ENCODE results near the gene ARHGAP21.
"Not testable (repeated sequence)": the region's sequence is repeated elsewhere in the genome, so short reads cannot be mapped to it uniquely, and the experiment has no call there.

- TF ChIP-seq CTCF (conservative IDR thresholded peaks at IDR 0.05 in 1 of 2, IDR thresholded peaks at IDR 0.05 in 1 of 2; ENCODE audit: extremely low read depth in 1 of 2, insufficient read depth in 1 of 2, low read depth in 1 of 2, low read length in 2 of 2); EZH2 (IDR thresholded peaks at IDR 0.05; ENCODE audit: borderline replicate concordance, low read length): not testable (repeated sequence)
These were observed 2.3 kb upstream of the ARHGAP21 start for GRCh38 chr10:24726029-24726428.

Data from mammary epithelial cell (primary cell).